Mammary epithelial cell (primary cell): ENCODE results near the gene GNPAT.

Experiments
- EZH2 ChIP-seq: IDR thresholded peaks from 2 replicates; pipeline ENCODE4 v1.6.1; 2012; ENCODE audit warnings: low read length, inconsistent platforms, borderline replicate concordance
- TF ChIP-seq, protein P1 (sequence below), 2 donors: IDR thresholded peaks in 1 of 2; conservative IDR thresholded peaks in 1 of 2; 2 replicates each; pipeline ENCODE4 v1.5.1; 2011 to 2012; ENCODE audit warnings: inconsistent platforms in 2 of 2, low read length in 2 of 2, mild to moderate bottlenecking in 2 of 2, control low read depth in 1 of 2, low read depth in 1 of 2; ENCODE audit not compliant: insufficient read depth in 1 of 2; ENCODE audit errors: extremely low read depth in 1 of 2

DNA sequence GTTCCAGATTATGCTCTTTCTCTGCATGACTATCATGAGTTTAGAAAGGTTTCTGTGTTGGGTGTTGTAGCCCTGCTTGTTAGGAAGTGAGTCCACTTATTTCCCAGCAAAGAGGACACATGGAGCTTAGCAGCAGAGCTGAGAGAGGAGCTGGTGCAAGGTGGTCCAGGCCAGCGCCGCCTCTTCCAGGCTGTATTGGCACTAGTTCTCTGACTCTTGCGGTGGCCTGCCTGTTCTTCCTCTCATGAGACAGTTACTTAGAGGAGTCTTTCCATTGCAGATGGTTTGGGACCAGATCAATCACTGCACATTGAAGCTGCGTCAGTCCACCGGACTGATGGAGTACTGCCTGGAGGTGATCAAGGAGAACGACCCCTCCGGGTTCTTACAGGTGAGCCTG lies 41.1 kb upstream of the GNPAT start:
- TF ChIP-seq, protein P1, sequence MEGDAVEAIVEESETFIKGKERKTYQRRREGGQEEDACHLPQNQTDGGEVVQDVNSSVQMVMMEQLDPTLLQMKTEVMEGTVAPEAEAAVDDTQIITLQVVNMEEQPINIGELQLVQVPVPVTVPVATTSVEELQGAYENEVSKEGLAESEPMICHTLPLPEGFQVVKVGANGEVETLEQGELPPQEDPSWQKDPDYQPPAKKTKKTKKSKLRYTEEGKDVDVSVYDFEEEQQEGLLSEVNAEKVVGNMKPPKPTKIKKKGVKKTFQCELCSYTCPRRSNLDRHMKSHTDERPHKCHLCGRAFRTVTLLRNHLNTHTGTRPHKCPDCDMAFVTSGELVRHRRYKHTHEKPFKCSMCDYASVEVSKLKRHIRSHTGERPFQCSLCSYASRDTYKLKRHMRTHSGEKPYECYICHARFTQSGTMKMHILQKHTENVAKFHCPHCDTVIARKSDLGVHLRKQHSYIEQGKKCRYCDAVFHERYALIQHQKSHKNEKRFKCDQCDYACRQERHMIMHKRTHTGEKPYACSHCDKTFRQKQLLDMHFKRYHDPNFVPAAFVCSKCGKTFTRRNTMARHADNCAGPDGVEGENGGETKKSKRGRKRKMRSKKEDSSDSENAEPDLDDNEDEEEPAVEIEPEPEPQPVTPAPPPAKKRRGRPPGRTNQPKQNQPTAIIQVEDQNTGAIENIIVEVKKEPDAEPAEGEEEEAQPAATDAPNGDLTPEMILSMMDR (conservative IDR thresholded peaks at IDR 0.05 in 1 of 2, IDR thresholded peaks at IDR 0.05 in 1 of 2; ENCODE audit: extremely low read depth in 1 of 2, insufficient read depth in 1 of 2, low read depth in 1 of 2, low read length in 2 of 2) = no peak
- TF ChIP-seq EZH2 = no peak
